CD4-positive, alpha-beta memory T cell (primary cell): ENCODE measurements around the gene OR4D6. TPM values are rescaled to one million over a fixed set of nuclear protein-coding genes. Genes with fewer than 3 reads are reported as not detected.
A peak's percentile ranks its signal among the peaks of the same experiment; 100 is the strongest.
"Not testable (repeated sequence)": the region's sequence is repeated elsewhere in the genome, so short reads cannot be mapped to it uniquely, and the experiment has no call there.

Experiments
- CTCF ChIA-PET: fragments of 350-600 bp; sonication (Branson Sonifier 250); formaldehyde crosslinking; loops from one replicate; lab custom pipeline; 2021; ENCODE audit warnings: inconsistent platforms; ENCODE audit not compliant: partially characterized antibody; lab: Charles Lee
- POLR2A ChIA-PET: fragments of 350-600 bp; sonication (Branson Sonifier 250); formaldehyde crosslinking; loops from one replicate; lab custom pipeline; 2021; ENCODE audit not compliant: partially characterized antibody; lab: Charles Lee
- DNase-seq, 5 donors: peaks; one replicate each; pipeline versions ENCODE4 v3.0.0 to v3.0.0-alpha.2; 2020 to 2022; ENCODE audit warnings: mixed read lengths in 1 of 5
- H3K27ac ChIP-seq: one replicate; pipeline ENCODE4 v1.7.0; 2013; ENCODE audit warnings: low read depth, low read length
- H3K27me3 ChIP-seq: 2 replicates; pipeline ENCODE4 v1.7.0; 2013; ENCODE audit warnings: mild to moderate bottlenecking, low read length, moderate library complexity; ENCODE audit not compliant: insufficient read depth
- H3K36me3 ChIP-seq: 2 replicates; pipeline ENCODE4 v1.7.0; 2013; ENCODE audit warnings: mild to moderate bottlenecking, low read length, moderate library complexity; ENCODE audit not compliant: insufficient read depth
- H3K4me1 ChIP-seq: 2 replicates; pipeline ENCODE4 v1.7.0; 2013; ENCODE audit warnings: mild to moderate bottlenecking, low read length, moderate library complexity; ENCODE audit not compliant: insufficient read depth
- H3K4me3 ChIP-seq, 2 donors: one replicate each; pipeline ENCODE4 v1.7.0; 2013; ENCODE audit warnings: low read length in 2 of 2, mild to moderate bottlenecking in 1 of 2
- H3K9me3 ChIP-seq, 2 donors: one replicate each; pipeline ENCODE4 v1.7.0; 2013; ENCODE audit warnings: low read length in 2 of 2, control low read depth in 1 of 2; ENCODE audit not compliant: control insufficient read depth in 1 of 2
- H3K27ac Mint-ChIP-seq, 7 donors: one replicate each; pipeline ENCODE4 v1.8.0; 2020 to 2021; ENCODE audit warnings: mixed read lengths in 7 of 7, mild to moderate bottlenecking in 6 of 7, inconsistent platforms in 3 of 7, moderate library complexity in 3 of 7
- H3K27me3 Mint-ChIP-seq, 2 donors: one replicate each; pipeline ENCODE4 v1.8.0; 2020 to 2021; ENCODE audit warnings: mixed read lengths in 2 of 2
- H3K36me3 Mint-ChIP-seq, 2 donors: one replicate each; pipeline ENCODE4 v1.8.0; 2020 to 2021; ENCODE audit warnings: mixed read lengths in 2 of 2, inconsistent platforms in 1 of 2, mild to moderate bottlenecking in 1 of 2
- H3K4me1 Mint-ChIP-seq, 4 donors: one replicate each; pipeline ENCODE4 v1.8.0; 2020 to 2021; ENCODE audit warnings: mixed read lengths in 4 of 4, mild to moderate bottlenecking in 1 of 4
- H3K4me3 Mint-ChIP-seq, 8 donors: one replicate each; pipeline ENCODE4 v1.8.0; 2020 to 2021; ENCODE audit warnings: mixed read lengths in 8 of 8, mild to moderate bottlenecking in 7 of 8, moderate library complexity in 6 of 8, inconsistent platforms in 3 of 8
- H3K9me3 Mint-ChIP-seq, 8 donors: one replicate each; pipeline ENCODE4 v1.8.0; 2020 to 2021; ENCODE audit warnings: mixed read lengths in 8 of 8, mild to moderate bottlenecking in 5 of 8, inconsistent platforms in 3 of 8, moderate library complexity in 1 of 8
- intact Hi-C: fragments of 100-400 bp; cut with micrococcal nuclease; formaldehyde crosslinking; loops from one replicate; pipeline ENCODE4 v1.15.1; 2023
- polyA plus RNA-seq, 2 donors: library from polyadenylated mRNA; unstranded; fragments of 300-500 nt; fragmentation: Illumina TruSeq; gene quantifications; one replicate each; pipeline ENCODE4 v1.2.3, GENCODE V29; 2021
- total RNA-seq, 2 experiments: library from RNA; stranded (reverse); gene quantifications; one replicate each; pipeline ENCODE4 v1.2.3, GENCODE V29; 2021

Gene OR4D6
- total and polyA plus RNA-seq, 4 experiments from 2014 or later, result not detected

DNA sequence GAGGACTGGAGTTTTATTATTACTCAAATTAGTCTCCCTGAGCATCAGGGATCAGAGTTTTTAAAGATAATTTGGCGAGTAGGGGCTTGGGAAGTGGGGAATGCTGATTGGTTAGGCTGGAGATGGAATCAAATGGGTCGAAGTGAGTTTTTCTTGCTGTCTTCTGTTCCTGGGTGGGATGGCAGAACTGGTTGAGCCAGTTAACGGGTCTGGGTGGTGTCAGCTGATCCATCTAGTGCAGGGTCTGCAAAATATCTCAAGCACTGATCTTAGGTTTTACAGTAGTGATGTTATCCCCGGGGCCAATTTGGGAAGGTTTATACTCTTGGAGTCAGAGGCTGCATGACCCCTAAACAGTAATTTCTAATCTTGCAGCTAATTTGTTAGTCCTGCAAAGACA is 31.6 kb upstream of the OR4D6 start:
- H3K4me3 Mint-ChIP-seq, result no peak overlapping the region
- H3K27ac ChIP-seq, result no peak overlapping the region
- DNase-seq, result no peak
- no peaks in the 10 kb centered on the region for H3K9me3 ChIP-seq
- peaks cover 2 to 6% of the 10 kb centered on the region in 2 donors for H3K27me3 Mint-ChIP-seq
- no peaks in the 10 kb centered on the region for H3K36me3 ChIP-seq
- H3K27me3 ChIP-seq, result no peaks in the 10 kb centered on the region
- ChIA-PET POLR2A (no interaction called here), CTCF (interaction anchor here (1.2 kb wide), 1 partner anchor 239 kb away, joined by 3 read pairs; no protein-coding TSS in a partner anchor)
- no peaks in the 10 kb centered on the region for H3K4me1 ChIP-seq
- no peak overlapping the region for H3K4me3 ChIP-seq
- intact Hi-C loops, result no loop called here
- H3K36me3 Mint-ChIP-seq, result no peaks in the 10 kb centered on the region
- H3K27ac Mint-ChIP-seq, result peak overlapping the region in 1 of 7 donors; percentile 30
- H3K4me1 Mint-ChIP-seq, result no peaks in the 10 kb centered on the region
- H3K9me3 Mint-ChIP-seq, result no peaks in the 10 kb centered on the region

- Mint-ChIP-seq H3K27ac (no peak within 1 kb of the TSS), H3K36me3 (no peaks in the 10 kb centered on the region), H3K4me3 (no peak within 1 kb of the TSS), H3K27me3 (peaks cover 2 to 5% of the 10 kb centered on the region in 2 donors), H3K9me3 (no peaks in the 10 kb centered on the region), H3K4me1 (no peaks in the 10 kb centered on the region)
- Histone ChIP-seq H3K4me1 (no peaks in the 10 kb centered on the region), H3K27ac (no peak within 1 kb of the TSS), H3K4me3 (no peak within 1 kb of the TSS), H3K36me3 (no peaks in the 10 kb centered on the region), H3K27me3 (no peaks in the 10 kb centered on the region), H3K9me3 (no peaks in the 10 kb centered on the region)
- intact Hi-C loops, result no loop called here
- ChIA-PET CTCF (no interaction called here), POLR2A (no interaction called here)
- no peak for DNase-seq
These were observed 30.2 kb upstream of the OR4D6 start, which contains the start of gene OR5A2 for GRCh38 chr11:59426361-59427067. TSS of gene OR5A2 (minus strand) at chr11:59426413. CDS start at chr11:59422953, 3,460 bp downstream.

DNA sequence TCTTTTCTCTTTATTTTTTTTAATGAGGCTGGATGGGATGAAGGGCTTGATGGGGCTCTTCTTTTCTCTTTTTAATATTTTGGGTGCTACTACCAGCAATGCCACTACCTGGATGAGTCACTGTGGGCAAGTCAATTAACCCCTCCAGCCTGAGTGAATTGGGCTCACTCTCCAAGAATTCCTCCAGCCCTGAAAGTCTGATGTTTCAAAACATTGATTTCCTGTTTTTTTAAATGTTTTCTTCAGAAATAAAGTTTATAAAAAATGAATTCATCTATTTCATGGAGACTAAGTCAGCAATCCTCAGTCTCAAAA is 29.7 kb upstream of the OR4D6 start:
- Histone ChIP-seq H3K4me3 (no peak overlapping the region), H3K27me3 (no peaks in the 10 kb centered on the region), H3K27ac (no peak overlapping the region), H3K9me3 (no peaks in the 10 kb centered on the region), H3K4me1 (no peaks in the 10 kb centered on the region), H3K36me3 (no peaks in the 10 kb centered on the region)
- ChIA-PET POLR2A (no interaction called here), CTCF (no interaction called here)
- no peak overlapping the region for H3K4me3 Mint-ChIP-seq
- intact Hi-C loops, result no loop called here
- no peak for DNase-seq
- H3K27me3 Mint-ChIP-seq, result peaks cover 2 to 8% of the 10 kb centered on the region in 2 donors
- H3K4me1 Mint-ChIP-seq, result no peaks in the 10 kb centered on the region
- H3K27ac Mint-ChIP-seq, result no peak overlapping the region
- H3K36me3 Mint-ChIP-seq, result no peaks in the 10 kb centered on the region
- no peaks in the 10 kb centered on the region for H3K9me3 Mint-ChIP-seq

DNA sequence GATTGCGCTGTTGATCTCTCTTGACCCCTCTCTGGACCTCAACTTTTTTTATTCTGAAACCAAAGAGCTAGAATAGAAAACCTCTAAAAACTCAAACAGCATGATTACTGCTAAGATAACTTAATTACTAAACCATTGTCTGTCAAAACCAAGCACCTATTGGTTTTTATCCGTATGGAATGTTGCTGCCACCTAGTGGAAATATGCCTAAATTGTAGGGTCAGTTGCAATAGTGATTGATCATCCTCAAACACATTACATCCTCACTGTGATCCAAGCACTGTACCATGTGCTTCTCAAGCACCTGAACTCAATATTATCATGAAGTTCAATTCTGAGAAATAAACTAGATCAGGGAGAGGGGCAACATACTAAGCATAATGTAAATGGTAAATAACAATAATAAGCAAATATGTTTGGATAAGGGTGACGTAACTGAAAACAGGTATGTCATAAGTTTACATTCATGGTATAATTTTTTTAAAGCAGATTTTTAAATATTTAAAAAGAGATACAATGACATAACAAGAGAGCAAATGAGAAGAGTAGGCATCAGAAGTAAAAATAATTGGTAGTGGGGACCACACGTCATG is 26.7 kb upstream of the OR4D6 start:
- ChIA-PET POLR2A (no interaction called here), CTCF (interaction anchor here (1.0 to 6.1 kb wide), 15 partner anchors 8 to 377 kb away, joined by 3 to 69 read pairs (median 4); partner anchors contain the start of gene DTX4)
- H3K4me3 ChIP-seq, result no peak overlapping the region
- Mint-ChIP-seq H3K27ac (no peak overlapping the region), H3K36me3 (no peaks in the 10 kb centered on the region), H3K4me1 (no peaks in the 10 kb centered on the region), H3K9me3 (no peaks in the 10 kb centered on the region), H3K4me3 (no peak overlapping the region), H3K27me3 (peaks cover 4 to 9% of the 10 kb centered on the region in 2 donors)
- intact Hi-C loops, result loop anchor here (1.0 kb wide), 1 partner anchor 146 kb away; no protein-coding TSS in a partner anchor
- H3K27ac ChIP-seq, result no peak overlapping the region
- H3K27me3 ChIP-seq, result no peaks in the 10 kb centered on the region
- H3K9me3 ChIP-seq, result no peaks in the 10 kb centered on the region
- DNase-seq, result peak; percentile 38 to 64 (median 57)
- no peaks in the 10 kb centered on the region for H3K36me3 ChIP-seq
- no peaks in the 10 kb centered on the region for H3K4me1 ChIP-seq

DNA sequence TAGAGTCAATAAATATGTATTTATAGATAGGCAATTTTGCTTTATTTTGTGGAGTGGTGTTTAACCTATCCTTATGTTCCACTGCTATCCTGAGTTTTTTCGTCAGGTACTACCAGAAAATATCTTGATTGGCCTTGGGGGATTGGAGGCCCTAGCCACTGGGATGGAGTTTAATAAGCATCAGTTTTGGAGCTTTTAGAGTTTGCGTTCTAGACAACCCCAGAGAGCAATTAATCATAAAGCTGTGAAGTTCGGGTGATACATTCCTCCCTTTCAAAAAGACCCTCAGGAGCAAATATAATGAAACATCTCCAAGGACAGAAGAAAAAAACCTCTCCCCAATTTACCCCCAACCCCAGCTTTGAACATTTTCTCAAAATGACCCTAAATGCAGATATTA is 20.6 kb upstream of the OR4D6 start, which contains the start of gene OR5A1:
Gene OR5A1, plus strand, starts transcription at position 301 of the 400 bp plus-strand sequence. CDS start 6,700 bp downstream, outside the sequence.
- Histone ChIP-seq H3K4me3 (no peak within 1 kb of the TSS), H3K36me3 (no peaks in the 10 kb centered on the region), H3K27ac (no peak within 1 kb of the TSS), H3K4me1 (no peaks in the 10 kb centered on the region), H3K9me3 (no peaks in the 10 kb centered on the region), H3K27me3 (no peaks in the 10 kb centered on the region)
- Mint-ChIP-seq H3K4me1 (no peaks in the 10 kb centered on the region), H3K36me3 (no peaks in the 10 kb centered on the region), H3K27ac (no peak within 1 kb of the TSS), H3K27me3 (peaks cover 2 to 9% of the 10 kb centered on the region in 2 donors), H3K9me3 (no peaks in the 10 kb centered on the region), H3K4me3 (no peak within 1 kb of the TSS)
- DNase-seq, result no peak
- intact Hi-C loops, result no loop called here
- ChIA-PET POLR2A (no interaction called here), CTCF (no interaction called here)

- Mint-ChIP-seq H3K27ac (no peak overlapping the region), H3K4me1 (no peaks in the 10 kb centered on the region), H3K27me3 (peaks cover 3 to 4% of the 10 kb centered on the region in 2 donors), H3K36me3 (no peaks in the 10 kb centered on the region), H3K9me3 (no peaks in the 10 kb centered on the region), H3K4me3 (no peak overlapping the region)
- Histone ChIP-seq H3K36me3 (no peaks in the 10 kb centered on the region), H3K9me3 (no peaks in the 10 kb centered on the region), H3K4me1 (no peaks in the 10 kb centered on the region), H3K27ac (no peak overlapping the region), H3K4me3 (no peak overlapping the region), H3K27me3 (no peaks in the 10 kb centered on the region)
- intact Hi-C loops, result no loop called here
- POLR2A ChIA-PET, result no interaction called here
- no peak for DNase-seq
- CTCF ChIA-PET, result interaction anchor here (0.9 to 1.2 kb wide), 4 partner anchors 8 to 379 kb away, joined by 3 to 8 read pairs (median 4); no protein-coding TSS in a partner anchor
These were observed 19.0 kb upstream of the OR4D6 start for GRCh38 chr11:59437770-59438169.

GRCh38 chr11:59445624-59446023 is 11.1 kb upstream of the OR4D6 start:
- intact Hi-C loops, H3K27ac ChIP-seq, DNase-seq, H3K27me3 ChIP-seq, H3K36me3 Mint-ChIP-seq, H3K4me1 ChIP-seq, H3K9me3 ChIP-seq, H3K36me3 ChIP-seq, H3K4me1 Mint-ChIP-seq, H3K4me3 Mint-ChIP-seq, H3K27me3 Mint-ChIP-seq, POLR2A ChIA-PET, H3K4me3 ChIP-seq, CTCF ChIA-PET, H3K27ac Mint-ChIP-seq: not testable (repeated sequence)
- H3K9me3 Mint-ChIP-seq, result peaks cover 0 to 13% (median 4%) of the 10 kb centered on the region in 8 donors
